Muscle of back (tissue), 13 donors: ENCODE measurements around the gene TMEM115. TPM values are rescaled to one million over a fixed set of nuclear protein-coding genes. Genes with fewer than 3 reads are reported as not detected.
A peak's percentile ranks its signal among the peaks of the same experiment; 100 is the strongest.

Source experiments
- DNase-seq, 3 donors: peaks; one replicate each; pipeline versions ENCODE4 v3.0.0 to v3.0.0-alpha.2; 2013
- long read RNA-seq, 9 donors: transcript quantifications; one replicate each; lab custom pipeline, GENCODE V29; 2026
- polyA plus RNA-seq, 10 donors: library from polyadenylated mRNA; unstranded; fragments of 120-200 nt; gene quantifications; one replicate each; pipeline ENCODE4 v1.2.1, GENCODE V29; 2013; ENCODE audit not compliant: insufficient read length in 10 of 10

TMEM115 gene, protein sequence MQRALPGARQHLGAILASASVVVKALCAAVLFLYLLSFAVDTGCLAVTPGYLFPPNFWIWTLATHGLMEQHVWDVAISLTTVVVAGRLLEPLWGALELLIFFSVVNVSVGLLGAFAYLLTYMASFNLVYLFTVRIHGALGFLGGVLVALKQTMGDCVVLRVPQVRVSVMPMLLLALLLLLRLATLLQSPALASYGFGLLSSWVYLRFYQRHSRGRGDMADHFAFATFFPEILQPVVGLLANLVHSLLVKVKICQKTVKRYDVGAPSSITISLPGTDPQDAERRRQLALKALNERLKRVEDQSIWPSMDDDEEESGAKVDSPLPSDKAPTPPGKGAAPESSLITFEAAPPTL
- polyA plus RNA-seq = 10 to 100 TPM; 18.5 to 30.8 (median 23.4) TPM
- long read RNA-seq, donor 1, transcript TMEM115-201 (2 exons, 2,197 nt) = major isoform, 18 of 18 reads
- long read RNA-seq, donor 1, partial matches to known transcripts = 0 of 18 reads
- long read RNA-seq, donor 1, other reads (novel, unspliced or antisense) = 0 of 18 reads
- long read RNA-seq, donor 2, transcript TMEM115-201 (2 exons, 2,197 nt) = major isoform, 16 of 16 reads
- long read RNA-seq, donor 2, partial matches to known transcripts = 0 of 16 reads
- long read RNA-seq, donor 2, other reads (novel, unspliced or antisense) = 0 of 16 reads
- long read RNA-seq, donor 3 = 0 reads
- long read RNA-seq, donor 4, transcript TMEM115-201 (2 exons, 2,197 nt) = major isoform, 12 of 22 reads
- long read RNA-seq, donor 4, partial matches to known transcripts = 10 of 22 reads
- long read RNA-seq, donor 4, other reads (novel, unspliced or antisense) = 0 of 22 reads
- long read RNA-seq, donor 5, transcript TMEM115-201 (2 exons, 2,197 nt) = major isoform, 12 of 12 reads
- long read RNA-seq, donor 5, partial matches to known transcripts = 0 of 12 reads
- long read RNA-seq, donor 5, other reads (novel, unspliced or antisense) = 0 of 12 reads
- long read RNA-seq, donor 6, transcript TMEM115-201 (2 exons, 2,197 nt) = major isoform, 19 of 19 reads
- long read RNA-seq, donor 6, partial matches to known transcripts = 0 of 19 reads
- long read RNA-seq, donor 6, other reads (novel, unspliced or antisense) = 0 of 19 reads
- long read RNA-seq, donor 7, transcript TMEM115-201 (2 exons, 2,197 nt) = major isoform, 17 of 17 reads
- long read RNA-seq, donor 7, partial matches to known transcripts = 0 of 17 reads
- long read RNA-seq, donor 7, other reads (novel, unspliced or antisense) = 0 of 17 reads
- long read RNA-seq, donor 8, transcript TMEM115-201 (2 exons, 2,197 nt) = major isoform, 8 of 8 reads
- long read RNA-seq, donor 8, partial matches to known transcripts = 0 of 8 reads
- long read RNA-seq, donor 8, other reads (novel, unspliced or antisense) = 0 of 8 reads
- long read RNA-seq, donor 9 = 0 reads

DNA sequence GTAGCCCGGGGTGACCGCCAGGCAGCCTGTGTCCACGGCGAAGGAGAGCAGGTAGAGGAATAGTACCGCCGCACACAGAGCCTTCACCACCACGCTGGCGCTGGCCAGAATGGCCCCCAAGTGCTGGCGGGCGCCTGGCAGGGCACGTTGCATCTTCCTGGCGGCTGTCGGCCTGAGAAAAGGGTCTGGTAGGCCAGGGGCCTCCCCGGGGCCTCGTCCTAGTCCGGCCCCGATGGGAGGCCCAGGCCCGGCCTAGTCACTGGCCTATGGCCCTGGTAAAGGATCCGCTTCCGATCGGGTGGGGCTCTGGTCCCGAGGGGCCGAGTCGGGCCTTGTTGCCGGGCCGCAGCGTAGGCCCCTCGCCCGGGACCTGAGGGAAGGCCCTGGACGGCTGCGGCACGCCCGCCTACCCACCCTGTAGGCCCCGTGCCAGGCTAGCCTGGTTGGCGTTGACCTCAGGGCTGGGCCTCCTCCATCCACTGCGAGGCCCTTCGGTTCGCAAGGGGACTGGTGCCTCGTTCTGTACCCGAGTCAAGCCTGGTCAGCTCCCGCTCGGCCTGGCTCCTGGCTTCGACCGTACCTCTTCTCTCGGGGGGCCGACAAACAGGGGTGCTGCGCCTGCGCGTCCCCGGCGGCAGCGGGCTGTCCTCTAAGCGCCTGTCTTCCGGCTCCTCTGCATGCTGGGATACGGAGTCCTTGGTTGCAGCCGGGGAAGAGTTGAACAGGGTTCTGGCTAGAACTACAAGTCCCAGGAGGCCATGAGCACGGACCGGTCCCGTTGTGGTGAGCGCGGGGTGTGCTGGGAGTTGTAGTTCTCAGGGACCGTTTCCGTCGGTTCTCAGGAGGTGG, at the start of gene TMEM115:
TMEM115 (minus strand) TSS at position 611 of the 849 bp plus-strand sequence; CDS start at position 153, 458 bp downstream.
- DNase-seq = peak; percentile 98 to 99 (median 99)

DNA sequence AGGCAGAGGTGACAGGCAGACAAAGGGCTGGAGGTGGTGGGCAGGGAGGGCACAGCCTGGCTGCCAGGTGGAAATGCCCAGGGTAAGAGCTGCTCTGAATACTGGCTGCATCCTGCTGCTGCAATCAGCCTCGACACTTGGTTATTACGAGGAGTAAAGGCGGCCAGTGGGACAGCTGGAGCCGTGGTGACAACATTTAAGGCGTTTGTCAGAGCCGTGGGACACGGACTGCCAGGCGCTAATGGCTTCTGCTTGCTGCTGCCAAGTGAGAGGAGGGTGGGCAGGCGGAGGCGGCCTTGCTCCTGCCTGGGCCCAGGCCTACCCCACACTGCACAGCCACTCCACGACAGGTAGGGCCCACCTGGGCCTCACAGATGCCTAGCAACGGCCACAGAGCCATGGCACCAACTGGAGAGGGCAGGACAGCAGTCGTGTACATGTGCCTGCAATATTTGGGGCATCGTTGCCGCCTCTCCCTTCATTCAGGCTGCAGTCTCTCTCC, 49.2 kb upstream of the TMEM115 start:
- DNase-seq = no peak

DNA sequence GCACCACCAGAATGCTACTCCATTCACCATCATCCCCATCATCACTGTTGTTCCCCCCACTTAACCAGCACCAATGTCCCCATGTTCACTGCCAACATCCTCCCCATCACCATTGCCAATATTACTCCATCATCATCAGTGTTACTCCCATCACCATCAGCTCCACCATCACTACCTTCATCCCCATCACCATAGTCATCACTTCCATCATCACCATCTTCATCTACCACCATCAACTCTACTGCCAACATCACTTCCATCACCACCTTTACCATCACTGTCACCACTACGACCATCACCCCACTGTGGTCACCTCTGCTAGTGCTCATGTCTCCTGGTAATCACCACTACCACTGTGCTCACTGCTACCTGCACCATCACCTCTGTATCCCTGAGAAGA, 47.2 kb upstream of the TMEM115 start:
- no peak for DNase-seq

DNA sequence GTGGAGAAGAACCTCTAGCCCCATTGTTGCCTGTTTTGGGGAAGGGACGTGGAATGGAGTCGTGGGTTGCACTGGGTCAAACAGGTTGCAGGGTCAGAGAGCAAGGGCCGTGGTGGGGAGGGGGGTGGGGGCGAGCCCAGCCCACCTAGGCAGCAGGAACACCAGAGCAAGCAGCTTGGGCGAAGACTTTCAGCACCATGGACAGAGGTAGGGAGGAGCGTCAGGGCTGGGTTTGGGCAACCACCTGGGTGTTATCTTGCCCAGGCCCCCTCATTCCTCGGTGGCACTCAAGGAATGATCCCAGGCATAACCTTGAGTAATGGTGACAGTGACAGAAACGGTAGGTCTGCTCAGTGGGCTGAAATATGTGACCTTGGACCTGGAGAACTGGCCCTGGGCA, 45.9 kb upstream of the TMEM115 start:
- DNase-seq = peak in 2 of 3 donors; percentile 36 to 40

DNA sequence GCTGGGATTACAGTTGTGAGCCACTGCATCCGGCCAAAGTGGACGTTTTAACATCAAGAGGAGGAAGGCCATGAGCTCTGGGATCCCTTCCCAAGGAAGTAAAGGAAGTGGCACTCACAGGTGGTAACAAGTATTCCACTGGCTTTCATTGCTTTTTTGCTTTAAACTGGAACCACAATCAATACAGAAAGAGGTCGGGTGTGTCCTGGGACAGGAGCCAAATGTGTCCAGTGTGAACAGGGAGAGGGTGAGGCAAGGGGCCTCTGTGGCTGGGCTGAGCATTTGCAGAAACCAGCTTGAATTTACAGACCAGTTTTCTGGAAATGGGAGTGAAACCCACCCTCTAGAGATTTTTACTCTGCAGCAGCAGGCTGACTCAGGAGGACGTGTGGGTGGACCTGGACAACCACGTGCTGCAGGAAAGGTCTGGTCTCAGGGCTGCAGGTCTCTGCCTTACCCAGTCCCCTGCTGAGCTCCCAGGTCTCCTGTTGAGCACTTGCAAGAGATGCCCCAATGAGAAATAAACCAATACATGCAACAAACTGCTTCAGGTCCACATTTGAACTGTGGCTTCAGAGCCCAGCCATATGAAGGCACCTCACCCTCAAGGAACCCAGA, 42.8 kb upstream of the TMEM115 start:
- DNase-seq = no peak

DNA sequence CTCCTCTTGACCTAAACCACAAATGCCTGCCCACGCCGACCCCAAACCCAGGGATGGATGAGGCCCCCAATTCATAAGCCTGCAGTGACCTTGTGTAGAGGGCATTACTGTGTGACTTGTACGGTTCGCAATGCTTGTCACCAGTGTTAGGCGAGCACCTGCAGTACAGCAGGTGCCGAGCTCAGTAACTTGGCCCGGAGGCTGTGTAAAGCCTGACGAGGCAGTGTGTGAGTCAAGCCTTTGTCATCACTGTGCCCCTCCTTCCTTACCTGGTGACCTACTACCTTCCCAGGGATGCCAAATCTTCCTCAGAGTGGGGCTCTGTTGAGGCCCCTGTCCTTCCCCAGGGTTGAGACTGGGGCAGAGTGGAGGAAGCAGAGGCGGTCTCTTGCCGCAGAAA, 37.2 kb upstream of the TMEM115 start:
- DNase-seq = no peak

DNA sequence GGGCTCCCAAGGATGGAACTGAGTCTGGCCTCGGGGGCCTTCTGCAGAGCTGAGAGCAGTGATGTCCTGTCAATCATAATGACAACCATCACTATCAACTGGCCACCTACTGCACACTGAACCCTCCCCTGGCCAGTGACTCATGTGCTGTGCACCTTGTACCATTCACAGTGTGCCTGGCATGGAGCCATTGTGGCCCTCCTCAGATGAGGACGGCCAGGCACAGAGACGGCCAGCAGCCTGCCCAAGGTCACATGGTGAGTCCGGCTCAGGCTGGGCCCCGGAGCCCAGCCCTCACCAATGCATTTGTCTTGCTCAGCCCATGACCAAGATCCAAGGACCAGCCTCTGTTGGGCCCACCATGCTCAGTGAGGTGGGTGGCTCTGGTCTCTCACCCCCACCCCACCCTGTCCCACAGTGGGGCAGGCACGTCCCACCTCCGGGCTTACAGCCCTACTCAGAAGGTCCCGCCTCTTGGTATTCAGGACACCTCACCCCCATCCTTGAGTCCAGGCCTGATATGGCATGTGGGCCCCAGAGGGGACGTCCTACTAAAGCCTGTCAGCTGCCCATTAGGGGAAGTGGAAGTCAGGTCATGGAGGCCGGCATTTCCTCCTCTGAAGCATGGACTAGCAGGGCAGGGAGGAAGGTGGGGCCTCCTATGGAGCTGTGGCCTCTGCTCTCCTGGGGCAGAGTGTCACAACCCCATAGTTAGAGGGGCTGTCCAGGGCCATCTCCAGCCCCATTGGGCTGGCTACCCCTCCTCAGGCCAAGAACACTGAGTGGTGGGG, 35.9 kb upstream of the TMEM115 start:
- DNase-seq = no peak

DNA sequence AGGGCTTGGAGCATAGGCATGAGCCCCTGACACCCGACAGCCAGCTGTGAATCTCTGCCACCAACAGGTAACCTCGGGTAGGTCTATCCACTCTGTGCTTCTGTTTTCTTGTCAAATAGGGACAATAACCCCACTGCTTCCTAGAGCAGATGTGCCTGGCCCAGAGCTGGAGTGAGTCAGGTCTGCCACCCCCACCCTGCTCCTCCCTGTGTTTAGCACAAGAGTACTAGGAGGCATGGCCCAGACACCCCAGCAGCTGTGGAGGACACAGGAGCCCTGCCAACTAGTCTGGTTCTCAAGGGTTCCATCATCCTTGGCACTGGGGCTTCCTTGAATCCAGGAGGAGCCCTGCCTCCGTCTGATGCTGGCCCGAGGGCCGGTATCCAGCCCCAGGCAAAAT, 33.7 kb upstream of the TMEM115 start:
- DNase-seq = no peak

DNA sequence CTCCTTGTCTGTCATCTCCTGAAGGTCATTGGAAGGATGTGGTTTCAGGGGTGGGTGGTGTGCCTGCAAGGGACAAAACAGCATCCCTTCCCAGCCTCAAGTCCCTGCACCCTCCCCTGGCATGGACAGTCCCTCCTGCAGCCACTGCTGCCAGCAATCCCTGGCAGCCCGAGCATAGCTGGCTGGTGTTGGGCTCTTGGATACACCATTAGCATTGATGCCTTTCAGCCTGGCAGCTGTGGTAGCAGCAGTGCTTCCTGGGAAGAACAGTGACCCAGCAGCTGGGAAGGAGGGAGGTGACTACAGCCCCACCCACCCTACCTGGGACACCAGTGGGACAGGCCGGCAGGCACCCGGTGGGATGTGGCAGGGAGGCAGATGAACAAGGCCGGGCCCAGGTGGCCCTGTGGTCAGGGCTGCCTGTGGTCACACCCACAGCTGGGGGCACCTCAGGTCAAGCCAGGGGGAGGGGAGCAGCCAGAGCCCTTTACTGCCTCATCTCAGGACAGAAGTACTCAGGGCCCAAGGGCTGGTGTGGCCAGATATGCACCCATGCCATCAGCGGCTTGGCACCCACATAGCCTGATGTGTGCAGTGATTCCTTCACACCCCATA, 32.9 kb upstream of the TMEM115 start:
- DNase-seq = peak in 1 of 3 donors; percentile 56

DNA sequence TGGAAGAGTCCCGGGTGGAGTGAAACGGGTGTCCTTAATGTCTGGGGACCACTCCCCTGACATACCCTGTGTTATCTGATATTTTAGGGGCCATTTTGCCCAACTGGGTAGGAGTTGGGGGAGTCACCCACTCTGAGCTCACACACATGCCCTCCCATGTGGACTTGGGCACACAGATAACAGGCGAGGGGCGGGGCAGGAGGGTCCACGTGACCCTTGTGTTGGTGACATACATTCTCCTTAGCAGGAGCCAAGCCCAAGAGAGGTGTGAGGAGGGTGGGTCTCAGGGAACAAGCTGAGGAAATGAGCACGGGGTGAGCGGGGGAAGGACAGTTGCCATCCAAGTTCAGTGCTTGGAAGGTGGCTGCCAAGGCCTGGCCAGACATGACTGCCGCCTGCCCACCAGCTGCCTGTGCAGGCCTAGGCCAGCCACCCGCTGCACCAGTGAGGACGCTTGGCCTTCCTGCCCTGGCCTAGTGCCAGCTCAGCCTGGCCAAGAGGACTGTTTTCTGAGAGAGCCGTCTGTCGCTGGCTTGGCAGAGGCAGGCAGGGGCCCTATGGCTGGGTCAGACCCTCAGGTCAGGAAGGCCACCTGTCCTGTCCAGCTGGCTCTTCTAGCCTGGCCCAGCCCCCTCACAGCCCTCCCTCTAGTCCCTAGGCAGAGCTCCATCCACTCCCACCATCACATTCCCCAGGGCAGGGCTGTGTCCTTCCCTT, 31.3 kb upstream of the TMEM115 start:
- peak; percentile 76 to 82 (median 77) for DNase-seq

DNA sequence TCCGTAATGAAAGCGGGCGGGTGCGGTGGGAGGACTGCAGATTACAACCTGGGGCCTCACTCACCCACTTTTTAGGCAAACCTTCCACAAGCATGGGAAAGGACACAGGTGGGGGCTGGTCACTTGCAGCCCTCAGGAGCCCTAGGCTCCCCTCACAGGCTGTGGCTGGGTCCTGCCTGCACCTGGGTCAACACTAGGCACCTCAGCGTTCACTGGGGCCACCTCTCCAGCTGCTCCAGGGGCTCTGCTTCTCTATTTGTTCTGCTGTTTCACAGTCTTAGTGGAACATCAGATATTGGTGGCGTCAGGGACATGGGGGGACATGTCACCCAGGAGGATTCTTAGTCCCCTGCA, 30.1 kb upstream of the TMEM115 start:
- DNase-seq = no peak

DNA sequence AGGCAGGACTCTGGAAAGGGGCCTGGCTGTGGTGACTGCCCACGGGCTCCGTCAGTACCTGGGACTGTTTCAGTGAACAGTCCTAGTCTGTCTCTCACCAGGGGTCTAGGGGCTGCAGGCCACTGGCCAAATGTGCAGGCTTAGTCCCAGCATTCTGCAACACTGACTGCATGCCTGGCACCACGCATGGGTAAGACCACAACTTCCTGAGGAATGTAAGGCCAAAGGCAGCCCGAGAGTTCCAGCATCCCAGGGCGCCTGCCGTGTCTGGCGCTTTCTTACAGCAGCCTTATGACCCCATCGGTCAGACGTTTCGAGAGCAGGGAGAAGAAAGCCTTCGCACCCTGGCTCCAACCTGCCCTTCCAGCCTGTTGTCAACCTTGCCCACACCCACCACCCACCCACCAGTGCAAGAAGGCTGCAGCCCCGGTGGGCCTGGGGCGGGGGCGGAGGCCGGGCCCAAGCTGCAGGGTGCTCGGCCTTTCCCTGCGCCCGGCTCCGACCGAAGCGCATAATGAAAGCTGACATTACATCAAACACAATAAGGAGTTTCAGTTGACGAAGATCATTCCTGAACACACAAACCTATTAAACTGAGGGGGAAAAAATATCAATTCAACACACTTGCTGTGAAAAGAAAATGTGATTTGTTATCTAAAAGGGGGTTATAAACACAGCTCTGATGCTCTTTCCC, 29.5 kb upstream of the TMEM115 start:
- DNase-seq = no peak

DNA sequence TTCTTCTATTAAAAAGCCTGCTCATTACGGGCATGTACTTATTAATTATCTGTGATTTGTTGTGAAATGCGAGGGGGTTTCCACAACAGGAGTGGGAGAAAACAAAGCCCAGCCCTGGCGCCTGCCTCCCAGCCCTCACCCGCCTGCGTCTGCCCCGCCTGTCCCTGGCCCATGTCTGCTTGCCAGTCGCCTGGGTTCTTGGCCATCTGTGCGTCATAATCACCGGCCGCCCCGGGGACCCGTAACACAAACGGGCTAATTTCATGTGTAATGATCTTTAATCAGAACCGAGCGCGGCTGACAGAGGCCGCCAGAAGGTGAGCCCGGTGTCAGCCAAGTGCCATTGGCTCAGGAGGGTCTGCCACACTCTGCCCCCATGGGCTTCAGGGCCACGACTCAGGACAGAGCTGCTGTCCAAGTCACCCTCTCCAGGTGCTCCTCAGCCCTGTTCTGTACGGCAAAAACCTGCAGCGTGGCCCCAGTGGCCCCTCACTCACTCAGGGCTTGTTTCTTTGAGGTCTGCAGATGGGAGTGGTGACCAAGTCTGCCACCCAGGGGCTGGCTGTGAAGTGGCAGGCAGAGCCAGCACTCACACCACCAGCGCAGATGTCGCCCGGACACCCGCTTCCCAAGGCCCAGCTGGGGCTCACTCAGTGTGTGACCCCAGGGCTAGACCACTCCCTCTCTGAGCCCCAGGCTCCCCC, 28.8 kb upstream of the TMEM115 start:
- no peak for DNase-seq

DNA sequence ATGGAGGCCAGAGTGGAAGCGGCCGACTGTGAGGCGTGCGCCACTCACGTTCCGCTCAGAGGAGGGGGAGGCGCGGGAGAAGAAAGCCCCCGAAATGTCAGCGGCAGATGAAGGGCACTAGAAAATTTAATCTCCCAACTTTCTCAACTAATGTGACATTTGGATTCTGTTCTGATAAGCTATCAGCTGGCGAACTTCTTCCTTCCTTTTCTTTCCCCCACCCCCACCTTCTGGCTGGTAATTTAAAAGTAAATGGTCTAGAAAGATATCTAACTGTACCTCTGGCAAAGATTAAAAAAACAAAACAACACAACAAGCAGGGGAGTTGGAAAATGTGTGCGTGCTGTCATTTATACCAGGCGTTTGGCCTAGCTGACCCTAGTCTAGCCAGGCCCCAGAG, 26.4 kb upstream of the TMEM115 start:
- DNase-seq = no peak

DNA sequence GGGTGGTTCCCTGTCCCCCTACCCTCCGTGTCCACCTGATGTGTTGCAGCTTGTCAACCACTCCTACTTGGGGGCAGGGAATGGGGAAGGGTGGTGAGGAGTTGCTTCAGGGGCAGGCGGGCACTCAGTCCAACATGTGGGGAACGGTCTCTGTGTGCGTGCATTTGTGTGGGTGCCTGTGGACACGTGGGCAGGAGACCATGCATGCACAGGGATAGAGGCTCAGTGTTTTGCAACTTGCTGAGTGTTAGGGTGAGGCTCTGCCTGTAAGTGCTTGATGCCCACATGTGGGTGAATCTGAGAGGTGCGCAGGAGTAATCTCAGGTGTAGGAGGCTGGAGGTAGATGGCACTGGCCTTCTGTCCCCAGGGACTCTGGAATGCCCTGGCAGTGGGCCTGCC, 24.4 kb upstream of the TMEM115 start:
- no peak for DNase-seq

DNA sequence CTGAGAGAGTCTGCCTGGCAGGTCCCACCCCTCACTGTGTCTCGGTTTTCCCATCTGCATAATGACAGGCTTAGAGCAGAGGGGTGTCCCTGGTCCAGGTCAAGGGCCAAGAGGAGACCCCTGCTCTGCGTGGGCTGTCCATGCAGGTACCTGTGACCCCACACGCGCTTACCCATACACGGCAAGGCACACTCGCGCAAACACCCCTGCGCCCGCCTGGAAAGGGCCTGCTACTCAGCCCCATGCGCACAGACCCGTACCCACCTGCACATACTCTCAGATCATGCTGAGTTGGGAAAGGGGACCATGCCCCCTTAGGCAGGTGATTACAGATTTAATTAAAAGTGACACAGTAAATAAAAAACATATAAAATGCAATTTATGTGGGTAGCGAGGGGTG, 23.4 kb upstream of the TMEM115 start:
- no peak for DNase-seq

DNA sequence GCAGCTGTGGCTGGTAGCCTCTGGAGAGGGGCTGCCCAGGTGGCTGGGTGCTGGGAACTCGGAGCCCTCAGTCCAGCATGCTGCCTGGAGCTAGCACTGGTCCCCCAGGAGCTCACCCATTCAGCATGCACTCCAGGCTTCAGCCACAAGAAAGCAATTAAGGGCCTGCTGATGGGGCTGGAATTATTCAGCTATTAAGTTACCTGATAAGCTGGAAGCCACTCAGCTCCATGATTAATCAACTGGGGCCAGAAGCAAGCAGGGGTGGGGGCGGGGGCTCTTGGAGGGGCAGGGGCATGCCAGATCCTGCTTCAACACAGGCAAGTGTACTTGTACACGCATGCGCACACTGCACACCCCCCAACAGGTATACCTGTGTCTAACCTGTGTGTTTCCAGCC, 22.1 kb upstream of the TMEM115 start:
- DNase-seq = no peak
